Parathyroid adenoma (tissue), 2 donors: ENCODE measurements around the gene CBX3.
"Not testable (repeated sequence)": the region's sequence is repeated elsewhere in the genome, so short reads cannot be mapped to it uniquely, and the experiment has no call there.

ENCODE experiments used
- H2AFZ ChIP-seq: fragments of 300-600 bp; sonication (generic); one replicate; pipeline ENCODE4 v1.7.0; 2017; ENCODE audit warnings: antibody characterized with exemption, mild to moderate bottlenecking
- H3K27ac ChIP-seq: fragments of 300-600 bp; sonication (generic); one replicate; pipeline ENCODE4 v1.7.0; 2017
- H3K27me3 ChIP-seq: fragments of 300-600 bp; sonication (generic); one replicate; pipeline ENCODE4 v1.7.0; 2017; ENCODE audit warnings: low read length; ENCODE audit not compliant: control insufficient read depth, insufficient read depth
- H3K36me3 ChIP-seq: fragments of 300-600 bp; sonication (generic); one replicate; pipeline ENCODE4 v1.7.0; 2017; ENCODE audit warnings: low read length; ENCODE audit not compliant: control insufficient read depth, insufficient read depth
- H3K4me1 ChIP-seq: fragments of 300-600 bp; sonication (generic); one replicate; pipeline ENCODE4 v1.7.0; 2017; ENCODE audit warnings: control low read depth
- H3K4me2 ChIP-seq: fragments of 300-600 bp; sonication (generic); one replicate; pipeline ENCODE4 v1.7.0; 2017; ENCODE audit warnings: low read length
- H3K4me3 ChIP-seq: fragments of 300-600 bp; sonication (generic); one replicate; pipeline ENCODE4 v1.7.0; 2017; ENCODE audit warnings: low read depth, low read length
- H3K79me2 ChIP-seq: fragments of 300-600 bp; sonication (generic); one replicate; pipeline ENCODE4 v1.7.0; 2017; ENCODE audit warnings: control low read depth
- H3K9ac ChIP-seq: fragments of 300-600 bp; sonication (generic); one replicate; pipeline ENCODE4 v1.7.0; 2017; ENCODE audit warnings: mild to moderate bottlenecking
- H3K9me3 ChIP-seq: fragments of 300-600 bp; sonication (generic); one replicate; pipeline ENCODE4 v1.7.0; 2017; ENCODE audit warnings: low read length; ENCODE audit not compliant: control insufficient read depth
- TF ChIP-seq, protein P1 (sequence below): fragments of 300-600 bp; sonication (generic); IDR thresholded peaks from one replicate; pipeline ENCODE4 v1.7.0; 2017; ENCODE audit warnings: antibody characterized with exemption, mild to moderate bottlenecking
- donor health status: primary hyperparathyroidism.

Gene CBX3

DNA sequence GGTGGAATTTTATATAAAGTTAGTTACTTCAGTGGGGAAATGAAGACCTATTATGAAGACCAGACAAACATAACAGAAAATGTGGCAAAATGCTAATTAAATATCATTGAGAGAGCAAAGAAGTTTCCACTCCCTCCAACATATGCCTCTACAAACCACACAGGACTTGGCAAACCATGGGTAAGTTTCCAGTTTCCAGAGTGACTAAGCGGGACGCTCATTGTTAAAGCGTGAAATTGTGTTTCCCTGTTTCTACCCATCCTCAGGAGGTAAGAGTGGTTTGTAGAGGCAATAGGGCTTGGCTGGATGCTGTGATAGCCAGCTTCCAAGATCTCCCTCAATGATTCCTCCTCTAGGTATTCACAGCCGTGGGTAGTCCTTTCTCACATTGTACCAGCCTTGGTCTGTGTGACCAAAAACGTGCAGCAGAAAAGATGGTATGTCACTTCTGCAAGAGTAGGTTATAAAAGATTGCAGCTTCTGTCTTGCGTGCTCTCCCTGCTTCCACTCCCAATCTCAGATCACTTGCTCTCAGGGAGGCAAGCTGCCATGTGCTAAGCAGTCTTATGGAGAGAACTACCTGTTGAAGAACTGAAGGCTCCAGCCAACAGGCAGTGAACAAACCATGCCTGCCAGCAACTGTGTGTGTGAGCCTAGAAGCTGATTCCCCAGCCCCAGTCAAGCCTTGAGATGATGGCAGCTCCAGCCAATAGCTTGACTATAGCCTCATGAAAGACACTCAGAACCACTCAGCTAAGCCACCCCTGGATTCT lies 35.7 kb downstream of the CBX3 start:
- TF ChIP-seq, protein P1, sequence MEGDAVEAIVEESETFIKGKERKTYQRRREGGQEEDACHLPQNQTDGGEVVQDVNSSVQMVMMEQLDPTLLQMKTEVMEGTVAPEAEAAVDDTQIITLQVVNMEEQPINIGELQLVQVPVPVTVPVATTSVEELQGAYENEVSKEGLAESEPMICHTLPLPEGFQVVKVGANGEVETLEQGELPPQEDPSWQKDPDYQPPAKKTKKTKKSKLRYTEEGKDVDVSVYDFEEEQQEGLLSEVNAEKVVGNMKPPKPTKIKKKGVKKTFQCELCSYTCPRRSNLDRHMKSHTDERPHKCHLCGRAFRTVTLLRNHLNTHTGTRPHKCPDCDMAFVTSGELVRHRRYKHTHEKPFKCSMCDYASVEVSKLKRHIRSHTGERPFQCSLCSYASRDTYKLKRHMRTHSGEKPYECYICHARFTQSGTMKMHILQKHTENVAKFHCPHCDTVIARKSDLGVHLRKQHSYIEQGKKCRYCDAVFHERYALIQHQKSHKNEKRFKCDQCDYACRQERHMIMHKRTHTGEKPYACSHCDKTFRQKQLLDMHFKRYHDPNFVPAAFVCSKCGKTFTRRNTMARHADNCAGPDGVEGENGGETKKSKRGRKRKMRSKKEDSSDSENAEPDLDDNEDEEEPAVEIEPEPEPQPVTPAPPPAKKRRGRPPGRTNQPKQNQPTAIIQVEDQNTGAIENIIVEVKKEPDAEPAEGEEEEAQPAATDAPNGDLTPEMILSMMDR: no peak
- Histone ChIP-seq H3K4me3 (no peak overlapping the region), H3K4me1 (no peaks in the 10 kb centered on the region), H3K79me2 (no peaks in the 10 kb centered on the region), H3K27me3 (no peaks in the 10 kb centered on the region), H3K9me3 (no peaks in the 10 kb centered on the region), H3K36me3 (no peaks in the 10 kb centered on the region), H2AFZ (no peak overlapping the region), H3K4me2 (no peak overlapping the region), H3K27ac (no peak overlapping the region), H3K9ac (no peak overlapping the region)

DNA sequence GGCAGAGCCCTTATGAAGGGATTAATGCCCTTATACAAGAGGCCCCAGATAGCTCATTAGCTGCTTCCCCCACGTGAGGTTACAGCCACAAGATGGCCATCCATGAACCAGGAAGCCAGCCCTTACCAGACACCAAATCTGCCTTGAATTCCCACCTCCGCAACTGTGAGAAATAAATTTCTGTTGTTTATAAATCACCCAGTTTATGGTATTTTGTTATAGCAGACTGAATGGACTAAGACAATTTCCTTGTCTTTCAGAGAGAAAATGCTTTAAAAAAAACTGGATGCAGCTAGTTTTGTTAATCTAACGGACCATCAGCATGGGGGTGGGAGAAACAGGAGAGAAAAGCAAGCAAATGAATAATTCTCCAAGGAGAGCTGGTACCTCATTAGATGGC lies 36.5 kb downstream of the CBX3 start:
- Histone ChIP-seq H3K27me3 (no peaks in the 10 kb centered on the region), H3K4me3 (no peak overlapping the region), H3K4me2 (no peak overlapping the region), H3K79me2 (no peaks in the 10 kb centered on the region), H2AFZ (no peak overlapping the region), H3K9ac (no peak overlapping the region), H3K9me3 (no peaks in the 10 kb centered on the region), H3K4me1 (no peaks in the 10 kb centered on the region), H3K27ac (no peak overlapping the region), H3K36me3 (no peaks in the 10 kb centered on the region)
- TF ChIP-seq, protein P1: no peak

DNA sequence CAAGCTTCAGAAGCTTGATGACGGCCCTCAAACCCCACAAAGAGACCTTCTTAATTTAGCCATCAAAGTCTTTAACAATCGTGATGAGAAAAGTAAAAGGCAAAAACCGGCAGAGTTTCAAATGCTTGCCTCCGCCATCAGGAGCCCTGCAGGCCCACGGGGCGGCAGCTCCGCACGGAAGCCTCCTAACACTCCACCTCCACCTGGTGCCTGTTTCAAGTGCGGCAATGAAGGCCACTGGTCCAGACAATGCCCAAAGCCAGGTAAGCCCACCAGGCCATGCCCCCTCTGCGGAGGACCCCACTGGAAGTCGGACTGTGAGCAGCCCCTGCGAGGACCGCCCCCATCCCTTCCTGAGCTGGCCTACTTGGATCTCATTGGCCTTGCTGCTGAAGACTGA lies 43.6 kb downstream of the CBX3 start:
- Histone ChIP-seq H3K36me3 (no peaks in the 10 kb centered on the region), H3K9me3 (no peaks in the 10 kb centered on the region), H3K27me3 (no peaks in the 10 kb centered on the region), H3K9ac (no peak overlapping the region), H2AFZ (no peak overlapping the region), H3K4me1 (no peaks in the 10 kb centered on the region), H3K4me3 (no peak overlapping the region), H3K79me2 (no peaks in the 10 kb centered on the region), H3K4me2 (no peak overlapping the region), H3K27ac (no peak overlapping the region)
- TF ChIP-seq, protein P1: no peak

DNA sequence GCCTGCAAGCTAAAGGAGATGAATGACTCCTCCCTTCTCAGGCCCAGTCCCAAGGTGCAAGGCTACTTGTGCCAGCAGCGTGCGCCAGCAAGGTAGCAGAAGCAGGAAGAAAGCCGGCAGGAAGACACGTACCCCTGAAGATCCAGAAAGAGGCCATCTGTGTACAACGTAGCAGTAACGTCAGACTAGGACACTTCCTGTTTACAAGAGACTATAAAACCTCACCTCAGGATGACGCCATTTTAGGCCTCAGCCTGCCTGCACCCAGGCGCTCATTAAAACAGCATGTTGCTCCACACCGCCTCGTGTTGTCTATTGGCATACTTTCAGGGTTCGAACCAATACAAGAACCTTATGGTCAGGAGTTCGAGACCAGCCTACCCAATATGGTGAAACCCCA lies 48.7 kb downstream of the CBX3 start:
- no peaks in the 10 kb centered on the region for H3K36me3 ChIP-seq
- H2AFZ ChIP-seq: no peak overlapping the region
- no peak overlapping the region for H3K9ac ChIP-seq
- H3K27ac ChIP-seq: no peak overlapping the region
- H3K4me3 ChIP-seq: no peak overlapping the region
- H3K79me2 ChIP-seq: no peaks in the 10 kb centered on the region
- no peaks in the 10 kb centered on the region for H3K27me3 ChIP-seq
- no peak overlapping the region for H3K4me2 ChIP-seq
- no peaks in the 10 kb centered on the region for H3K9me3 ChIP-seq
- H3K4me1 ChIP-seq: no peaks in the 10 kb centered on the region
- TF ChIP-seq, protein P1: no peak

DNA sequence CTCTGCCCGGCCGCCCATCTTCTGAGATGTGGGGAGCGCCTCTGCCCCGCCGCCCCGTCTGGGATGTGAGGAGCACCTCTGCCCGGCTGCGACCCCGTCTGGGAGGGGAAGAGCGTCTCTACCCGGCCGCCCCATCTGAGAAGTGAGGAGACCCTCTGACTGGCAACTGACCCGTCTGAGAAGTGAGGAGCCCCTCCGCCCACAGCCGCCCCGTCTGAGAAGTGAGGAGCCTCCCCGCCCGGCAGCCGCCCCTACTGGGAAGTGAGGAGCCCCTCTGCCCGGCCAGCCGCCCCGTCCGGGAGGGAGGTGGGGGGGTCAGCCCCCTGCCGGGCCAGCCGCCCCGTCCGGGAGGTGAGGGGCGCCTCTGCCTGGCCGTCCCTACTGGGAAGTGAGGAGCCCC lies 60.3 kb downstream of the CBX3 start:
- H3K4me1 ChIP-seq, H3K36me3 ChIP-seq, H2AFZ ChIP-seq, H3K79me2 ChIP-seq, H3K27me3 ChIP-seq, H3K4me3 ChIP-seq, H3K27ac ChIP-seq, H3K9ac ChIP-seq, H3K4me2 ChIP-seq, H3K9me3 ChIP-seq: not testable (repeated sequence)
